SW480 (cell line): ENCODE data around the gene SORL1.
"Not testable (repeated sequence)": the region's sequence is repeated elsewhere in the genome, so short reads cannot be mapped to it uniquely, and the experiment has no call there.

Experiments used
- DNase-seq: peaks from one replicate; pipeline ENCODE4 v3.0.0-alpha.2; 2016; ENCODE audit warnings: low spot score

Gene SORL1

GRCh38 chr11:121503051-121503450 lies 50.9 kb downstream of the SORL1 start:
- DNase-seq, result no peak

- not testable (repeated sequence) for DNase-seq
These were observed 54.1 kb downstream of the SORL1 start for GRCh38 chr11:121506237-121506636.

- no peak for DNase-seq
These were observed 56.3 kb downstream of the SORL1 start for GRCh38 chr11:121508449-121508848.

GRCh38 chr11:121510438-121510837 lies 58.3 kb downstream of the SORL1 start:
- no peak for DNase-seq

- no peak for DNase-seq
These were observed 60.7 kb downstream of the SORL1 start for GRCh38 chr11:121512468-121513465.

- no peak for DNase-seq
These were observed 61.7 kb downstream of the SORL1 start for GRCh38 chr11:121513807-121514206.

GRCh38 chr11:121514432-121515334 lies 62.6 kb downstream of the SORL1 start:
- no peak for DNase-seq

GRCh38 chr11:121515335-121515671 lies 63.2 kb downstream of the SORL1 start:
- no peak for DNase-seq

GRCh38 chr11:121517996-121518395 lies 65.9 kb downstream of the SORL1 start:
- DNase-seq, result no peak

GRCh38 chr11:121520243-121521144 lies 68.4 kb downstream of the SORL1 start:
- DNase-seq, result no peak

GRCh38 chr11:121521145-121522042 lies 69.3 kb downstream of the SORL1 start:
- DNase-seq, result no peak

GRCh38 chr11:121522043-121522941 lies 70.2 kb downstream of the SORL1 start:
- no peak for DNase-seq

GRCh38 chr11:121523581-121524232 lies 71.6 kb downstream of the SORL1 start:
- no peak for DNase-seq

- DNase-seq, result no peak
These were observed 72.1 kb downstream of the SORL1 start for GRCh38 chr11:121524233-121524631.

- DNase-seq, result no peak
These were observed 73.3 kb downstream of the SORL1 start for GRCh38 chr11:121525376-121525775.

GRCh38 chr11:121530257-121530656 lies 78.1 kb downstream of the SORL1 start:
- no peak for DNase-seq

GRCh38 chr11:121533601-121534000 lies 81.5 kb downstream of the SORL1 start:
- no peak for DNase-seq

GRCh38 chr11:121534131-121535093 lies 82.3 kb downstream of the SORL1 start:
- no peak for DNase-seq
